Femur (tissue), 1 donor: ENCODE data around the gene B4GALT5.
A peak's percentile ranks its signal among the peaks of the same experiment; 100 is the strongest.
"Not testable (repeated sequence)": the region's sequence is repeated elsewhere in the genome, so short reads cannot be mapped to it uniquely, and the experiment has no call there.

Experiments
- DNase-seq: peaks from one replicate; pipeline ENCODE4 v3.0.0-alpha.2; 2017

Gene B4GALT5

GRCh38 chr20:49713753-49714712 lies at the start of gene B4GALT5:
TSS of gene B4GALT5 (minus strand) at chr20:49713878. CDS start at chr20:49713690, 188 bp downstream.
- peak; percentile 89 for DNase-seq

GRCh38 chr20:49762940-49763766 lies 49.5 kb upstream of the B4GALT5 start:
- DNase-seq = no peak

GRCh38 chr20:49761888-49762287 lies 48.2 kb upstream of the B4GALT5 start:
- DNase-seq = not testable (repeated sequence)

- no peak for DNase-seq
These were observed 45.7 kb upstream of the B4GALT5 start for GRCh38 chr20:49759266-49759950.

GRCh38 chr20:49758781-49759180 lies 45.1 kb upstream of the B4GALT5 start:
- no peak for DNase-seq

- DNase-seq = no peak
These were observed 43.9 kb upstream of the B4GALT5 start for GRCh38 chr20:49757597-49757996.

GRCh38 chr20:49756241-49756640 lies 42.6 kb upstream of the B4GALT5 start:
- DNase-seq = no peak

GRCh38 chr20:49754596-49754995 lies 40.9 kb upstream of the B4GALT5 start:
- DNase-seq = no peak

- no peak for DNase-seq
These were observed 39.5 kb upstream of the B4GALT5 start for GRCh38 chr20:49753133-49753532.

GRCh38 chr20:49752201-49752903 lies 38.7 kb upstream of the B4GALT5 start:
- no peak for DNase-seq

- peak; percentile 64 for DNase-seq
These were observed 37.7 kb upstream of the B4GALT5 start for GRCh38 chr20:49751397-49751736.

- DNase-seq = no peak
These were observed 37.1 kb upstream of the B4GALT5 start for GRCh38 chr20:49750611-49751396.

- no peak for DNase-seq
These were observed 35.9 kb upstream of the B4GALT5 start for GRCh38 chr20:49749625-49750024.

GRCh38 chr20:49748525-49748838 lies 34.8 kb upstream of the B4GALT5 start:
- no peak for DNase-seq

GRCh38 chr20:49747707-49748524 lies 34.2 kb upstream of the B4GALT5 start:
- DNase-seq = peak; percentile 90

GRCh38 chr20:49742948-49743347 lies 29.3 kb upstream of the B4GALT5 start:
- DNase-seq = no peak

GRCh38 chr20:49741977-49742376 lies 28.3 kb upstream of the B4GALT5 start:
- DNase-seq = no peak

- DNase-seq = no peak
These were observed 27.1 kb upstream of the B4GALT5 start for GRCh38 chr20:49740807-49741206.

- DNase-seq = no peak
These were observed 25.4 kb upstream of the B4GALT5 start for GRCh38 chr20:49739042-49739441.

- DNase-seq = no peak
These were observed 23.6 kb upstream of the B4GALT5 start for GRCh38 chr20:49737260-49737659.

GRCh38 chr20:49729780-49730179 lies 16.1 kb upstream of the B4GALT5 start:
- no peak for DNase-seq
